HTR-8/SVneo (cell line): Measurements from ENCODE around the gene PDK3.
A peak's percentile ranks its signal among the peaks of the same experiment; 100 is the strongest.

ENCODE experiments used
- DNase-seq: peaks from one replicate; pipeline ENCODE4 v3.0.0; 2011; ENCODE audit warnings: low spot score, mixed read lengths; ENCODE audit not compliant: insufficient read length
- FAIRE-seq: peaks from 2 replicates; lab custom pipeline; 2011; peaks lifted over from hg19 to GRCh38; lab: Jason Lieb, UNC

Gene PDK3

GRCh38 chrX:24536551-24536950, 71.5 kb downstream of the PDK3 start:
- FAIRE-seq (no peak), DNase-seq (no peak)

DNA sequence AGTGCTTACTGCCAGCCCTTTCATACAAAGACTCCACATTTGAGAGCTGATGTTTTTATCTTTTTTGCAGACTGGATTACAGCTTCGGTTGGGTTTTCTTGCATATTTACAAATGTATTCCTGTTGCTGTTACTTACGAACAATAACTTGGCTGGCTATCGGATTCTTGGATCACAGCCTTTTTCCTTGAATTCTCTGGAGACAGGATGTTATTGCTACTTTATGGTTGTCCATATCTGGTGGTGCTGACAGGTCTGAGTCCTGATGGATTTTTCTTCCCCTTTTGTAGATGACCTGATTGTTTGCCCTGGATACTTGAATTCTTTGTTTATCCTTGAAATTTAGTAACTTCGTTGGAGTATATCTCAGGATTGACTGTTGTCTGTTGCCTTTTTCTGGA, 77.7 kb downstream of the PDK3 start:
- no peak for DNase-seq
- FAIRE-seq: no peak

- DNase-seq (no peak), FAIRE-seq (no peak)
Measured at GRCh38 chrX:24547961-24548360, 82.9 kb downstream of the PDK3 start.

DNA sequence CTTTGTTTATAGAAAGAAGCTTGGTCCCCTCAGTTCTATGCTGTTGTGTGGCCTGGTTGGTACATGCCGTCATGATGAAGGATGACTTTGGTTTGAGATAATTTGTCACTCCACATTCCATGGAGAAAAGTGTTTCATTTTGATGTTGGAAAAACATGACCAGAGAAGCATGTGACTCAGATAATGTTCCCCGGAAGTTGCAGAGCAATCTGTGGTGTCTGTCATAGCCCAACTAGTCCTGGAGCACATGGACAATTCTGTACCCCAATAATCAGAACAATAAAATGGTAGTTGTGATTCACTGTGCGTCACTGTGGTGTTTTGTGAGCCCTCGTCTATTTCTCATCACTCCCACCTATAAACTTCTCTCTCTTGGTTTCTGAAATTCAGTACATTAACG, 85.1 kb downstream of the PDK3 start:
- FAIRE-seq (peak; percentile 48), DNase-seq (no peak)

- FAIRE-seq: no peak
- DNase-seq: no peak
Measured at GRCh38 chrX:24553011-24553410, 87.9 kb downstream of the PDK3 start.

GRCh38 chrX:24561121-24561520, 96.0 kb downstream of the PDK3 start:
- FAIRE-seq: peak; percentile 23
- DNase-seq: peak; percentile 58

- DNase-seq: no peak
- no peak for FAIRE-seq
Measured at GRCh38 chrX:24563291-24564010, 98.4 kb downstream of the PDK3 start.

GRCh38 chrX:24566240-24566639, 101.2 kb downstream of the PDK3 start:
- no peak for DNase-seq
- no peak for FAIRE-seq

DNA sequence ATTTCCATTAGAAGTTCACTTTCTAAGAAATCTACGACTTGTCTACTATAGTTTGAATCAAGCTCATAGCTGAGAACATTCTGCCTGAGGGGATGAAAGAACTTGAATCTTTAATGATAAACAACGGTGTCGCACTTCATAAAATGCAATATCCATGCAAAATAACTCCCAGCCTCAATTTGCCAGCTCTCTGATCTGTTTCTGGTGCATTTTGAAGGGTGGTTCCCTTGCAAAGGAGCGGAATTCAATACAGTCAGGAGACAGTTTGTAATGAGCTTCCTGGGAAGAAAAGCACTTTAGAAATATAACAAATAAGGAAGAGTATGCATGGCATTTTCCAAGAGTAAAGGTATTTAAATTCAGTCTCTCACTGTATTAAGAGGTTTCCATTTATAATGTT, 102.1 kb downstream of the PDK3 start:
- DNase-seq (no peak), FAIRE-seq (no peak)

- no peak for FAIRE-seq
- no peak for DNase-seq
Measured at GRCh38 chrX:24574743-24575142, 109.7 kb downstream of the PDK3 start.

DNA sequence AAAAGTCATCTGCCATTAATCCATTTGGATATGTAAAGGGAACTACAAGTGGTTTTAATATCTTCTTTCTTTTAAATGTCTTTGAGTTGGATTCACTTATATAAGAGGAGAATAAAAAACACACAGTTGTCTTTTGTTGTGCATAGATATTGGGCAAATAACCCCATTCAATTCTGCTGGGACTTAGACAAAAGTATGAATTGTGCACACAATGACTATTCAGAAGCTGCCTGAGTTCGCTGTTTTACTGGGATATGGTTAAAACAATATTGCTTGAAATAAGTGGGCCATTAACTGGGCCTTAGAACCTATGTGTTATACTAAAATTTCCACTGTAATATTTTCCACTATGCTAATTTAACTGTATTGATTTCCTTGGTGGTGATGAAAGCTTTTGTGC, 110.4 kb downstream of the PDK3 start:
- no peak for FAIRE-seq
- DNase-seq: no peak

DNA sequence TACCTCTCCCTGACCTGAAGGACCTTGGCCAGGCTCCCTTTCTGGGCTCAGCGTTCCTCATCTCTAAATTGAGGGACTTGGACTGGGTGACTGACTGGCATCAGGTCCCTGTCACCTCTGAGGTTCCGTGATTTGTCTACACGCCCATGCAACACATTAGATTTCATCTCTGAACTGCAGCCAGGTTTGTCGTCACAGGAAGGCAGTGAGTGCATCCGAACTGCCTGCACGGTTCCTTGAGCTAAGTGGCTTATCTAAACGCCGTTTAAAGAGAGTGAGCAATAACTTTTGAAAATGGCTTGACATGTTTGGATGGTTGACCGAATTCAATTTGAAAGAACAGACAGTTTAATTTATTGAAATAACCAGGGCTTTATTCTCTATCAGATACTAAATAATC, 112.0 kb downstream of the PDK3 start:
- no peak for FAIRE-seq
- no peak for DNase-seq
